ENCODE results near the gene JAGN1. TPM values are rescaled to one million over a fixed set of nuclear protein-coding genes. Genes with fewer than 3 reads are reported as not detected.
"Not testable (repeated sequence)": the region's sequence is repeated elsewhere in the genome, so short reads cannot be mapped to it uniquely, and the experiment has no call there.

JAGN1 gene
- total RNA-seq, 4 donors from 2014 or later = 50.4 to 91.0 (median 75.6) TPM

DNA sequence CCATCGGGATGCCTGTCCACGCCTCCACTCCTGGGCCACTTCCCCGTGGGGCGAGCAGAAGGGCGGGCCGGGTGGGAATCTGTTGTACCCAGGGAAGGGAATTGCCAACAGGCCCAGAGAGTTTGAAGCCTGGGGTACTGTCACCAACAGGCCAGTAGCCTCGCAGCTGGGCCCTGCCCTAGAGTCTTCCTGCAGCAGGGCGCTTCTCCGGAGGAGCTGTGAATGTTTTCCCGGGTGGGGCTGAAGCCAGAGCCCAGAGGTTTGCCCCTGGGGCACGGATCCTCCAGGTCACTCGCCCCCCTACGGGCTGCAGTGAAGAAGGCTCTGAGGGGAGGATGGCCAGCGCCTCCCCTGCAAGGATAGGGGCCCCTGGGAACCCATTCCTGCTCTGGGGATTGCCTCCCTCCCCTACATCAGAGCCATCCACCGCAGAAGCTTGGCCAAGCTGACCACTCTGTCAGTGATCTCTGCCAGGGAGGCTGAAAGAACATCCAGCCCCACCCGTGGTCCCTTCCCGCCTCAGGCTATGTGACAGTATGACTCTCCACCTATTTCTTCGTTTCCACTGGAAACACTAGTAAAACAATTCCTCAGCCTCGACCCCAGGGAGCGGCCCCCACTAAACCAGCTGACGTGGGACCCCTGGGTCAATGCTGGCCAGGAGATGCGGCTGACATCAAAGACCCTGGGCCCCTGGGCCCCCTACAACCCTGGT is 27.2 kb upstream of the JAGN1 start:
- no peak for TF ChIP-seq CTCF (IDR thresholded peaks at IDR 0.05)
- DNase-seq (ENCODE audit: low spot score) (no peak), ATAC-seq (ENCODE audit: low FRiP score) (no peak)

GRCh38 chr3:9864200-9864927 is 26.0 kb upstream of the JAGN1 start:
- ATAC-seq (ENCODE audit: low FRiP score) = peak; percentile 51
- no peak for TF ChIP-seq CTCF (IDR thresholded peaks at IDR 0.05)

GRCh38 chr3:9865125-9865637 is 25.2 kb upstream of the JAGN1 start:
- DNase-seq (ENCODE audit: low spot score); ATAC-seq (ENCODE audit: low FRiP score): not testable (repeated sequence)

More at GRCh38 chr3:9864200-9864927, 26.0 kb upstream of the JAGN1 start:
- no peak for DNase-seq (ENCODE audit: low spot score)

GRCh38 chr3:9866639-9867038 is 23.8 kb upstream of the JAGN1 start:
- DNase-seq (ENCODE audit: low spot score) (peak; percentile 43), ATAC-seq (ENCODE audit: low FRiP score) (peak; percentile 67)
- TF ChIP-seq CTCF (IDR thresholded peaks at IDR 0.05) = no peak

GRCh38 chr3:9867106-9867505 is 23.3 kb upstream of the JAGN1 start:
- DNase-seq (ENCODE audit: low spot score) (no peak), ATAC-seq (ENCODE audit: low FRiP score) (no peak)
- no peak for TF ChIP-seq CTCF (IDR thresholded peaks at IDR 0.05)

GRCh38 chr3:9869955-9870354 is 20.5 kb upstream of the JAGN1 start:
- no peak for DNase-seq (ENCODE audit: low spot score)
- TF ChIP-seq CTCF (IDR thresholded peaks at IDR 0.05) = no peak
- no peak for ATAC-seq (ENCODE audit: low FRiP score)

GRCh38 chr3:9870978-9871377 is 19.4 kb upstream of the JAGN1 start:
- DNase-seq (ENCODE audit: low spot score) (no peak), ATAC-seq (ENCODE audit: low FRiP score) (no peak)
- TF ChIP-seq CTCF (IDR thresholded peaks at IDR 0.05) = no peak

- DNase-seq (ENCODE audit: low spot score); ATAC-seq (ENCODE audit: low FRiP score): not testable (repeated sequence)
Measured at GRCh38 chr3:9872067-9872466, 18.3 kb upstream of the JAGN1 start.
